RWPE2 (cell line): Measurements from ENCODE around the gene ARFGEF3.

Experiments used
- ATAC-seq: fragments of 200-7000 bp; cut with Tn5 transposase; 3 replicates; pipeline ENCODE4 v1.9.1; 2021; ENCODE audit warnings: low read depth
- DNase-seq: peaks from one replicate; pipeline ENCODE4 v3.0.0-alpha.2; 2020; ENCODE audit warnings: low spot score
- H3K27ac ChIP-seq: fragments of 450-650 bp; 2 replicates; pipeline ENCODE4 v1.5.1; 2017; ENCODE audit warnings: mild to moderate bottlenecking; ENCODE audit not compliant: poor library complexity, severe bottlenecking
- H3K27me3 ChIP-seq: fragments of 250-450 bp; sonication (Bioruptor Pico); 2 replicates; pipeline ENCODE4 v1.5.1; 2021; ENCODE audit warnings: mild to moderate bottlenecking, moderate library complexity; ENCODE audit not compliant: insufficient read depth, poor library complexity, severe bottlenecking
- H3K36me3 ChIP-seq: fragments of 250-450 bp; sonication (Bioruptor Pico); 2 replicates; pipeline ENCODE4 v1.5.1; 2020; ENCODE audit warnings: low read depth, mild to moderate bottlenecking, moderate library complexity
- H3K4me1 ChIP-seq: fragments of 250-450 bp; sonication (Bioruptor Pico); 2 replicates; pipeline ENCODE4 v1.5.1; 2021; ENCODE audit warnings: mild to moderate bottlenecking, moderate library complexity; ENCODE audit not compliant: insufficient read depth, poor library complexity, severe bottlenecking
- H3K4me3 ChIP-seq: fragments of 250-450 bp; sonication (Bioruptor Pico); 2 replicates; pipeline ENCODE4 v1.5.1; 2021; ENCODE audit warnings: mild to moderate bottlenecking, moderate library complexity; ENCODE audit not compliant: severe bottlenecking
- H3K9me3 ChIP-seq: fragments of 250-450 bp; sonication (Bioruptor Pico); 2 replicates; pipeline ENCODE4 v1.5.1; 2021; ENCODE audit warnings: mild to moderate bottlenecking, moderate library complexity; ENCODE audit not compliant: severe bottlenecking
- TF ChIP-seq, protein P1 (sequence below): fragments of 450-650 bp; IDR thresholded peaks from one replicate; pipeline ENCODE4 v1.5.1; 2017; ENCODE audit warnings: mild to moderate bottlenecking, moderate library complexity; ENCODE audit not compliant: poor library complexity, severe bottlenecking

ARFGEF3 gene

DNA sequence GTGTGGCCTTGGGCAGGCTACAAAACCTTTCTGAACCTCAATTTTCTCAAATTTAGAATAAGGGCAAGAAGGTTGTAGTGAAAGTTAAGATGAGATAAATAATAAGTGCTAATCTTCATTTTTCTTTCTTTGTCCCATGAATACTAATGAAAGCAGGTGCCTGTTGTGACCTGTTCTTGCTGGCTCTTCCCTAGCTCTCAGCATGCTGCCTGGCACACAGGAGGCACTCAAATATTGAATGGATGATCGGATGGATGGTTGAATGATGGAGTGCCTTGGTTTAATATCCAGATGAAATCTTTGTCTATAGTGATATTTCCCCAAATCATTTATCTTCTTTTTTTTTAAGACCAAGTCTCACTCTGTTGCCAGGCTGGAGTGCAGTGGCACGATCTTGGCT, 41.6 kb downstream of the ARFGEF3 start:
- Histone ChIP-seq H3K9me3 (no peaks in the 10 kb centered on the region), H3K4me1 (no peaks in the 10 kb centered on the region), H3K27me3 (no peaks in the 10 kb centered on the region), H3K36me3 (no peaks in the 10 kb centered on the region), H3K27ac (no peak overlapping the region), H3K4me3 (no peak overlapping the region)
- TF ChIP-seq, protein P1, sequence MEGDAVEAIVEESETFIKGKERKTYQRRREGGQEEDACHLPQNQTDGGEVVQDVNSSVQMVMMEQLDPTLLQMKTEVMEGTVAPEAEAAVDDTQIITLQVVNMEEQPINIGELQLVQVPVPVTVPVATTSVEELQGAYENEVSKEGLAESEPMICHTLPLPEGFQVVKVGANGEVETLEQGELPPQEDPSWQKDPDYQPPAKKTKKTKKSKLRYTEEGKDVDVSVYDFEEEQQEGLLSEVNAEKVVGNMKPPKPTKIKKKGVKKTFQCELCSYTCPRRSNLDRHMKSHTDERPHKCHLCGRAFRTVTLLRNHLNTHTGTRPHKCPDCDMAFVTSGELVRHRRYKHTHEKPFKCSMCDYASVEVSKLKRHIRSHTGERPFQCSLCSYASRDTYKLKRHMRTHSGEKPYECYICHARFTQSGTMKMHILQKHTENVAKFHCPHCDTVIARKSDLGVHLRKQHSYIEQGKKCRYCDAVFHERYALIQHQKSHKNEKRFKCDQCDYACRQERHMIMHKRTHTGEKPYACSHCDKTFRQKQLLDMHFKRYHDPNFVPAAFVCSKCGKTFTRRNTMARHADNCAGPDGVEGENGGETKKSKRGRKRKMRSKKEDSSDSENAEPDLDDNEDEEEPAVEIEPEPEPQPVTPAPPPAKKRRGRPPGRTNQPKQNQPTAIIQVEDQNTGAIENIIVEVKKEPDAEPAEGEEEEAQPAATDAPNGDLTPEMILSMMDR: no peak
- ATAC-seq: no peak
- DNase-seq: no peak

DNA sequence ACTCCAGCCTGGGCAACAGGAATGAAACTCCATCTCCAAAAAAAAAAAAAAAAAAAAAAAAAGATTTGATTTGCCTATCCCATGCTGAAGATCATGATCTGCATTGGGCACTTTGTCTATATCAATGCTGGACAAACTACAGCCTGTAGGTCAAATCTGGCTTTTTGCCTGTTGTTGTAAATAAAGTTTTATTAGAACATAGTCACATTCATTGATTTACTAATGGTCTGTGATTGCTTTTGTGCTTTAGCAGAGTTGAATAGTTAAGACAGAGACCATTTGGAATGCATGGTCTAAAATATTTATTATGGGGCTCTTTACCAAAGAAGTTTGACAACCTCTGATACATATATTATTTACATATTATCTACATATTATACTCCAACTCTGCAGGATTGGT, 42.6 kb downstream of the ARFGEF3 start:
- TF ChIP-seq, protein P1: no peak
- no peak overlapping the region for H3K4me3 ChIP-seq
- H3K27me3 ChIP-seq: no peaks in the 10 kb centered on the region
- DNase-seq: no peak
- H3K36me3 ChIP-seq: no peaks in the 10 kb centered on the region
- no peaks in the 10 kb centered on the region for H3K9me3 ChIP-seq
- H3K4me1 ChIP-seq: no peaks in the 10 kb centered on the region
- H3K27ac ChIP-seq: no peak overlapping the region
- no peak for ATAC-seq

DNA sequence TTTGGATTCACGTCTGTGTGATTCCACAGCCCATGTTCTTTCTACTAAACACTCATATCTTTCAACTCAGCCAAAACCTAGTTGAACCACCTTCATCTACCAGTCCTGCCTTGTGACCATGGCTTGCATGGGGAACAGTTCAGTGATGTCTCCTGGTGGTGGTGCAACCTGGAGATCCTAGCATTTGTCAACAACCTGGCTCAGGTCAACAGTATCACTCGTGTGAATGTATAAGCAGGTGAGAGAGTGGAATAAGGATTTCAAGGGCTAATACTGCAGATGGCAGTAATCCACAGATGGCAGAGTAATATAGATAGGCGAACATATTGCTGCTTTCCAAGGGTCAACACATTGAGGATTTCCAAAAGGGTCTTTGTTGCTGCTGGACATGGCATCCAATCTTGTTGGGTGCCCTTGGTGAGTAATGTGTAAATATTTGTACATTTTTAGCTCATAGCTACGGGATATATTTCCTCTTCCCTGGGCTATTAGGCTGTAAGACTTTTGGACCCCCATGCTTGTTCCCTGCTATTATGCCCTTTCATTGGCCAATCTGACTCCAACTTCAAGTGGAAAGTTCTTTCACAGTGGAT, 43.1 kb downstream of the ARFGEF3 start:
- no peak for ATAC-seq
- TF ChIP-seq, protein P1: no peak
- no peaks in the 10 kb centered on the region for H3K9me3 ChIP-seq
- no peak for DNase-seq
- H3K36me3 ChIP-seq: no peaks in the 10 kb centered on the region
- no peaks in the 10 kb centered on the region for H3K4me1 ChIP-seq
- no peaks in the 10 kb centered on the region for H3K27me3 ChIP-seq
- no peak overlapping the region for H3K27ac ChIP-seq
- no peak overlapping the region for H3K4me3 ChIP-seq

DNA sequence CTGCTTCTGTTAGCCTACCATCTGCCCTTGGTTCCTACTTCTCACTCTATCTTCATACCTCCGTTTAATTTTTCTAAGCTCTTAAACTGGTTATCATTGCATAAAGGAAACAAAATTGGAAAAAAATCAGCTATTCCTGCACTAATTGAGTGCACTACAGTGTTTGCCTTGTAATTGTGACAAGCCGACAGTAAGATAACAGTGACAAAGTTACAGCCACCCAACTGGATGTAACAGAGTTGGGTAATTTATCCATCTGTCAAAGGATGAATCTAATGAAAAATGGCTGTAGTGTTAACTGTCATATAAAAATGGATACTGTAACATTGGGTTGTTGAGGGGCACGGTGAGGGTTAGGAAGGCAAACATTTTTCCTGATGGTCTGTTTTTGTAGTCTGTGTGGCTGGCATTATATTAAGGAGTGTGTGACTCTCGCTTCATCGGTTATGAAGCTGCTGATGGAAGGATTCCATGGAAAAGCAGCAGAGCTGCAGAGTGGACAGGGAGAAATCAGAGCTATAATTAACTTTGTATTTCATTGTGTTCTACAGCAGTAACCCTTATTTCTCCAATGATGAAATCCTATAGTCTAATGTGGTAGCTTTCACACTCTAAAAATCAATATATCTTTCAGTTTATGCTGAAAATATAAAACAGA, 43.8 kb downstream of the ARFGEF3 start:
- no peak overlapping the region for H3K4me3 ChIP-seq
- no peaks in the 10 kb centered on the region for H3K9me3 ChIP-seq
- DNase-seq (no peak), ATAC-seq (no peak)
- TF ChIP-seq, protein P1: no peak
- H3K27ac ChIP-seq: no peak overlapping the region
- no peaks in the 10 kb centered on the region for H3K27me3 ChIP-seq
- H3K4me1 ChIP-seq: no peaks in the 10 kb centered on the region
- no peaks in the 10 kb centered on the region for H3K36me3 ChIP-seq

DNA sequence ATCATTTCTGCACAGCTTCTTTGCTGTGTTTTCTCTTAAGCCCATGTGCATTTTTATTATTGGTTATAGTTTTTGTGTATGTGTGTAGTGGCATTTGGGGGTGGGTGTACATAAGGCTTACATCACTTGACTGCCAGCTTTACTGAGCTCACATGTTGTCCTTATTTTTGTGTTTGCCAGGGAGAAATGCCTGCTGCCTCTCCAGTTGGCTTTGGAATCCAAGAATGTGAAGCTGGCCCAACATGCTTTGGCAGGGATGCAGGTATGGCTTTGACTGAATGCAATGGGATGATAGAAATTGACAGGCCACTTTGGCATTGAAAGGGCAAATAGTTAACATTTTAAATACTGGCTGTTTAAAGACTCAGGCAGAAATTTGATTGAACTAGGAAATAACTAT, 45.1 kb downstream of the ARFGEF3 start:
- Histone ChIP-seq H3K27ac (no peak overlapping the region), H3K4me3 (no peak overlapping the region), H3K27me3 (no peaks in the 10 kb centered on the region), H3K9me3 (no peaks in the 10 kb centered on the region), H3K36me3 (no peaks in the 10 kb centered on the region), H3K4me1 (no peaks in the 10 kb centered on the region)
- TF ChIP-seq, protein P1: no peak
- ATAC-seq (no peak), DNase-seq (no peak)
